Mucosa of stomach (tissue), 1 donor: ENCODE data around the gene ADARB1.

ENCODE experiments used
- H3K27me3 ChIP-seq: one replicate; pipeline ENCODE4 v1.7.0; 2013; ENCODE audit warnings: mild to moderate bottlenecking, low read length; ENCODE audit not compliant: control insufficient read depth, insufficient read depth
- H3K36me3 ChIP-seq: one replicate; pipeline ENCODE4 v1.7.0; 2013; ENCODE audit warnings: low read length; ENCODE audit not compliant: control insufficient read depth, insufficient read depth
- H3K4me1 ChIP-seq: one replicate; pipeline ENCODE4 v1.7.0; 2013; ENCODE audit warnings: mild to moderate bottlenecking, low read length; ENCODE audit not compliant: control insufficient read depth, insufficient read depth
- H3K4me3 ChIP-seq: one replicate; pipeline ENCODE4 v1.7.0; 2013; ENCODE audit warnings: low read length
- H3K9ac ChIP-seq: one replicate; pipeline ENCODE4 v1.7.0; 2013; ENCODE audit warnings: mild to moderate bottlenecking, low read length, moderate library complexity
- H3K9me3 ChIP-seq: one replicate; pipeline ENCODE4 v1.7.0; 2013; ENCODE audit warnings: mild to moderate bottlenecking, low read length, moderate library complexity; ENCODE audit not compliant: control insufficient read depth
- donor health status: Pancreatic carcinoma.

ADARB1 gene

DNA sequence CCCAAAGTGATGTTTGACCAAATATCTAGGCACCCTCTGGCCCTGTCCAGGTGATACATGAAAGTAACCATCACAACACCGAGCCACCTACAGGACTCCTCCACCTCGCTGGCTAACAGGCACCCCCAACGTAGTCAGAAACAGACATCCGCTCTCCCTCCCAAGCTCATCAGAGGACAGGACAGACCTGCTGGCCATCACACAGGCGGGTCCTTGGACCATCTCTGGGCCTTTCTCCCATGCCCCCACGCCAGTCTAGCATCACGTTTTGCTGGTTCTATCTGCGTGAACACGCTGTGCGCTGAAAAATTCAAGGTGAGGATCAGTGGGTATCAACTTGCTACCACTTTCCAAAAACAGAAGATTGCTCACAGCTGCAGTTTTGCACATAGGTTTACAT, 21.4 kb upstream of the ADARB1 start:
- Histone ChIP-seq H3K4me1 (peaks cover 18% of the 10 kb centered on the region), H3K4me3 (no peak overlapping the region), H3K9ac (no peak overlapping the region), H3K9me3 (no peaks in the 10 kb centered on the region), H3K36me3 (no peaks in the 10 kb centered on the region), H3K27me3 (peaks cover 8% of the 10 kb centered on the region)

- Histone ChIP-seq H3K4me1 (peaks cover 18% of the 10 kb centered on the region), H3K4me3 (no peak overlapping the region), H3K27me3 (peaks cover 8% of the 10 kb centered on the region), H3K9me3 (no peaks in the 10 kb centered on the region), H3K9ac (no peak overlapping the region), H3K36me3 (no peaks in the 10 kb centered on the region)
Measured at GRCh38 chr21:45053561-45054226, 20.7 kb upstream of the ADARB1 start.

DNA sequence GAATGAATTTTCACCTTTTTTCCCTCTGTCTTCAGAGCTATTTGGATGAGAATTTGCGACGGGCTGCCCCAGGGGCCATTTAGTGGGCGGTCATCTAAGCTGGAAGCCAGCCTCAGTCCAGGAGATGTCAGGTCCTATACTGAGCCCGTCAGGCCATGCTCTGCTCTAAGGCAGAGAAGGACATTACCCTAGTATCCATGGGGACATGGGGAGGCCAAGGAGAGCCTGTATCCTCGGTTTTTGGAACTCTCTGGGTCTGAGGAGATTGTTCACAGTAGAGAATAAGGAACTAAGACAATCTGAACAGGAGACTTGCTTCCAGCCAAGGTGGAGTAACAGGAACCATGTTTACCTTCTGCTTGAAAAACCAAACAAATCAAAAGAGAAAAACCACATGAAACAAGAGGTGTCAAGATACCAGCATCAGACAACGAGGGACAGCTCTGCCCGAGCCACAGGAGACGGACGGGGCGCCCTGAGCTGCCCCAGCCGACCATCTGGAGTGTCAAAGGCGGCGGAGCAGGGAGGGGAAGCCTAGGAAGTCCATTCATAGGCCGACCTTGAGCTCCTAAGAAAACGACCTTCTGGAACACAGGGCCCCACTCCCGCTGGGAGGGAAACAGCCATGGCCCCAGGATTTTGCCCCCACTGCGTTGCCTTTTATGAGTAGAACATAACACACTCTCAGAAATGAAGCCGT, 20.0 kb upstream of the ADARB1 start:
- H3K4me3 ChIP-seq = no peak overlapping the region
- H3K9ac ChIP-seq = no peak overlapping the region
- H3K27me3 ChIP-seq = peaks cover 8% of the 10 kb centered on the region
- peaks cover 18% of the 10 kb centered on the region for H3K4me1 ChIP-seq
- H3K36me3 ChIP-seq = no peaks in the 10 kb centered on the region
- H3K9me3 ChIP-seq = no peaks in the 10 kb centered on the region

DNA sequence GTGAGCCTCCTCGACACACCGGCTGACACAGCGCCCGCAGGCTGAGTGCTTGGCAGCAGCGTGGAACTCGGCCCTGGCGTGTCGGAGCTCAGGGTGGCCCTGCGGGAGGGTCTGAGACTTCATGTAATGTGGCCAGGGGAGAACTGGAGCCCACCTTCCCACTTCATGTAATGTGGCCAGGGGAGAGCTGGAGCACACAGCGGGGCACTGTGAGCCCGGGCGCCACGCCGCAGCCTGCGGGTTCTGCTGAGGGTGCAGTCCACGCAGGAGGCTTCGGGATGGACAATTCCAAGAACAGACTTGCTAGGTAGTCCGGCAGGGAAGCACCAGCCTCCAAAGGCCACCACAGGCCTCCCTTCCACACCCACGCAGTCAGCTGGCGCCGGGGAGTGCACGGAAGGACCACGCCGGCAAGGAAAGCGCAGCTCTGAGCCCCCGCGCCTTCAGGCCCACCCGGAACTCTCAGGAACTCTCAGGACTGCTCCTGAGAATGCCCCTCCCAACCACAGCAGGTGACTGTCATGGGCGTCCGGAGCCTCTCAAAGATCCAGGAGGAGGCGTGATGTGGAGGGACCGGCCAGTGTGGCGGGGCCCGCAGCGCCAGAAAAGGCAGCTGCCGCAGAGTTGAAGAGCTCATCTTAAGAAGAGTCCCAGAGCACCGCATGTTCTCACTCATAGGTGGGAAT, 19.3 kb upstream of the ADARB1 start:
- H3K36me3 ChIP-seq = no peaks in the 10 kb centered on the region
- no peaks in the 10 kb centered on the region for H3K9me3 ChIP-seq
- H3K27me3 ChIP-seq = peaks cover 11% of the 10 kb centered on the region
- H3K4me3 ChIP-seq = no peak overlapping the region
- no peak overlapping the region for H3K9ac ChIP-seq
- H3K4me1 ChIP-seq = peaks cover 21% of the 10 kb centered on the region

GRCh38 chr21:45055861-45056260, 18.5 kb upstream of the ADARB1 start:
- peaks cover 22% of the 10 kb centered on the region for H3K4me1 ChIP-seq
- no peak overlapping the region for H3K4me3 ChIP-seq
- H3K9me3 ChIP-seq = no peaks in the 10 kb centered on the region
- no peak overlapping the region for H3K9ac ChIP-seq
- no peaks in the 10 kb centered on the region for H3K36me3 ChIP-seq
- peaks cover 11% of the 10 kb centered on the region for H3K27me3 ChIP-seq

DNA sequence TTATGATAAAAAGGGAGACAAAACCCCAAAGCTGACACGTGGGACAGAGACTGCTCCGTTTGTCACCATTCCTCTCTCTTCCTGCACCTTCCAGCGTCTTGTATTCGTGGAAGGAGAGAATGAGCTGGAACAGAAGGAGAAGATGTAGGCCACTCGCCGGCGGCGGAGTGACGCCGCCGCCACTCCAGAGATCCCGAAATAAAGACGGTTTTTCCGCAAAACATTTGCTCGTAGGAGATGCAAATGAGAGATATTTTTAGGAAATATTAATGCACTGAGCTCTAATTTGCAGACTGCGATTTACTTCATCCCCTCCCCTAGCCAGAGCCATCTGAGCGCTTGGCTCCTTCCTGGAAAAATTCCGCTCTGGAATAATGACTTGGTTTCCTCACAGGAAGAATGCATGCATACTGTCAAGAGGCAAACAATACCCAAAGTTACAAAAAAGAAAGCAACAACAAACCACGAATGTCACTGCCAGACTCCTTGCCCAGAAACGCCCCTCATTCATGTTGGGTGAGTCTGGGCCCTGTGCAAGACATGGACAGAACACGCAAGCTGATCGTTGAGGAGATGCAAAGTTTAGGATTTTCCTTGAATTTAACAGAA, 18.0 kb upstream of the ADARB1 start:
- Histone ChIP-seq H3K4me3 (no peak overlapping the region), H3K27me3 (peaks cover 11% of the 10 kb centered on the region), H3K9ac (no peak overlapping the region), H3K4me1 (peaks cover 22% of the 10 kb centered on the region), H3K9me3 (no peaks in the 10 kb centered on the region), H3K36me3 (no peaks in the 10 kb centered on the region)

- H3K27me3 ChIP-seq = peaks cover 7% of the 10 kb centered on the region
- peaks cover 22% of the 10 kb centered on the region for H3K4me1 ChIP-seq
- no peak overlapping the region for H3K9ac ChIP-seq
- H3K9me3 ChIP-seq = no peaks in the 10 kb centered on the region
- no peaks in the 10 kb centered on the region for H3K36me3 ChIP-seq
- H3K4me3 ChIP-seq = no peak overlapping the region
Measured at GRCh38 chr21:45056917-45057560, 17.3 kb upstream of the ADARB1 start.

DNA sequence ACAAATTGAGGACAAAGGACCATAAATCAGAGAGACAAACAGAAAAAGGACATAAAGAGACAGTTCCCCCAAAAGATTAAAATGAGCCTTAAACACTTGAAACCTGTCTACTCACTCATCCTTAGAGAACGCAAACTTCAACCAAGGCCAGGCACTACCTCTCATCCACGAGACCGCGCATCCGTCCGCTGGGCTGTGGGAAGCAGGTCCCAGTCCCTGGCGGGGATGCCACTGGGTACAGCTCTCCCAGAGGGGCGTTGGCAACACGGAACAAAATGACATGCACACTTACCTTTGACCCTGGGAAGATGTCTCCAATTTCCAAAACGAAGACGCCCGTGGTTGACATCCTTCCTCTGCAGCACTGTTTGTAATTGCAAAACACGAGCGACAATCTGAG, 16.5 kb upstream of the ADARB1 start:
- Histone ChIP-seq H3K4me1 (peaks cover 22% of the 10 kb centered on the region), H3K27me3 (peaks cover 12% of the 10 kb centered on the region), H3K9me3 (no peaks in the 10 kb centered on the region), H3K36me3 (no peaks in the 10 kb centered on the region), H3K9ac (no peak overlapping the region), H3K4me3 (no peak overlapping the region)

GRCh38 chr21:45059121-45059520, 15.3 kb upstream of the ADARB1 start:
- no peak overlapping the region for H3K4me3 ChIP-seq

GRCh38 chr21:45060089-45060488, 14.3 kb upstream of the ADARB1 start:
- Histone ChIP-seq H3K27me3 (peaks cover 8% of the 10 kb centered on the region), H3K4me1 (peaks cover 4% of the 10 kb centered on the region), H3K9me3 (no peaks in the 10 kb centered on the region), H3K36me3 (no peaks in the 10 kb centered on the region), H3K4me3 (no peak overlapping the region), H3K9ac (no peak overlapping the region)

More at GRCh38 chr21:45059121-45059520, 15.3 kb upstream of the ADARB1 start:
- H3K36me3 ChIP-seq = no peaks in the 10 kb centered on the region
- no peaks in the 10 kb centered on the region for H3K9me3 ChIP-seq
- peaks cover 12% of the 10 kb centered on the region for H3K27me3 ChIP-seq
- H3K9ac ChIP-seq = no peak overlapping the region
- peaks cover 12% of the 10 kb centered on the region for H3K4me1 ChIP-seq

DNA sequence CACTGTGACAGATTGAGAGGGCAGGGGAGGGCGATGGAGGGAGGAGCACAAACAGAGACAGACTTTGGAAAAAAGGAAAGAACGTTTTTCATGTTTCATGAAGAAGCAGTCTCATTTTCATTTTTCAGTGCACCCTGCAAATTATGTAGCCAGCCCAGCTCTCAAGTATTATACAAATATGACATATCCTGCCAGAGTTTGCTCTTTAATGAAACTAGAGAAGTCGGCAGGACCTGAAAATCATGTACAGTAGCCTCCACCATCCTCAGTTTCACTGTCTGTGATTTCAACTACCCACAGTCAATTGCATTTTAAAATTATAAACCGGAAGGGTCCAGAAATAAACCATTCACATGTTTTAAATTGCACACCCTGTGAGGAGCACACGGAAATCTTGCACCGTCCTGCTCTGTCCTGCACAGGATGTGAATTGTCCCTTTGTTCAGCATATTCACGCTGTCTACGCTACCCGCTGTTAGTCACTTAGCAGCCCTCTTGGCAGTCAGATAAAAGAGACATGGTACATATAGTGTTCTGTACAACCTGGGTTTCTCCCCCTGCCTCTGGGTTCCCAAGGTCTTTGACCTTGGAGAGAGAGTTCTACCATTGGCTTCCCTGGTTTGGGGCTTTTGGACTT, 13.6 kb upstream of the ADARB1 start:
- peaks cover 4% of the 10 kb centered on the region for H3K4me1 ChIP-seq
- H3K9me3 ChIP-seq = no peaks in the 10 kb centered on the region
- H3K9ac ChIP-seq = no peak overlapping the region
- H3K27me3 ChIP-seq = peaks cover 8% of the 10 kb centered on the region
- no peaks in the 10 kb centered on the region for H3K36me3 ChIP-seq
- H3K4me3 ChIP-seq = no peak overlapping the region
